NCI-H345 (cell line): ENCODE results near the gene DAPK1.

ENCODE experiments used
- DNase-seq: peaks from one replicate; lab custom pipeline; 2025; lab: John Stamatoyannopoulos, UW

The DAPK1 gene

DNA sequence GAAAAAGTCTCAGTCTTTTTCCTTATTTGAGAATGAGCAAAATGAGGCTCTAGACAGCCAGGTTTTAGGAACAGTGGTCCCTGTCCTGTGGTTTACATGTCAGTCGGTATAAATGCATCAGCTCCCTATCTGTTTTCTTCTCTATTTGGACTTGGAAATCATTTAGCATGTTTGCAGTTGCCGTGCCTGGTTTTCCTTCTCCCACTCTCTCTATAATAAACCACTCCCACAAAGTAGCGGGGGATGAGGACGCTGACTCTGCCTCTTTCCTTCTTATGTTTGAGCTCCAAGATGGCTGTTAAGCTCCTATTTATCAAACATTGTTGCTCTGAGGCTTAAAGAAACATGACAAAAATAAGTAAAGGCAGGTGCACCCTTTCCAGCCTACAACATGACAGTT lies 171.1 kb downstream of the DAPK1 start:
- DNase-seq, result no peak

GRCh38 chr9:87670572-87671264 lies 173.1 kb downstream of the DAPK1 start:
- peak; percentile 41 for DNase-seq

DNA sequence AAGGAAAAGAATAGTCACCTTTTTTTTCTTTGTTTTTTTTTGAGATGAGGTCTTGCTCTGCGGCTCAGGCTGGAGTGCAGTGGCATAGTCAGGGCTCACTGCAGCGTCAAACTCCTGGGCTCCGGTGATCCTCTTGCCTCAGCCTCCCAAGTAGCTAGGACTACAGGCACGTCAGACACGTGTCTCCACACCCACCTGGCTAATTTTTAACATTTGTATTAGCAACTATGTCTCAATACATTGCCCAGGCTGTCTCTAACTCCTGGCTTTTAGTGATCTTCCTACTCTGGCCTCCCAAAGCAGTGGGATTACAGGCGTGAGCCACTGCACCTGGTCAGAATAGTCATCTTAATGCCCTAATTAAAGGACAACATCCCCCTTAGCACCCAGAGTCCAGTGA lies 173.8 kb downstream of the DAPK1 start:
- DNase-seq, result no peak

- DNase-seq, result no peak
Observed at GRCh38 chr9:87671925-87672324, 174.3 kb downstream of the DAPK1 start.

- DNase-seq, result no peak
Observed at GRCh38 chr9:87672586-87672985, 174.9 kb downstream of the DAPK1 start.

- no peak for DNase-seq
Observed at GRCh38 chr9:87673446-87674120, 175.9 kb downstream of the DAPK1 start.

DNA sequence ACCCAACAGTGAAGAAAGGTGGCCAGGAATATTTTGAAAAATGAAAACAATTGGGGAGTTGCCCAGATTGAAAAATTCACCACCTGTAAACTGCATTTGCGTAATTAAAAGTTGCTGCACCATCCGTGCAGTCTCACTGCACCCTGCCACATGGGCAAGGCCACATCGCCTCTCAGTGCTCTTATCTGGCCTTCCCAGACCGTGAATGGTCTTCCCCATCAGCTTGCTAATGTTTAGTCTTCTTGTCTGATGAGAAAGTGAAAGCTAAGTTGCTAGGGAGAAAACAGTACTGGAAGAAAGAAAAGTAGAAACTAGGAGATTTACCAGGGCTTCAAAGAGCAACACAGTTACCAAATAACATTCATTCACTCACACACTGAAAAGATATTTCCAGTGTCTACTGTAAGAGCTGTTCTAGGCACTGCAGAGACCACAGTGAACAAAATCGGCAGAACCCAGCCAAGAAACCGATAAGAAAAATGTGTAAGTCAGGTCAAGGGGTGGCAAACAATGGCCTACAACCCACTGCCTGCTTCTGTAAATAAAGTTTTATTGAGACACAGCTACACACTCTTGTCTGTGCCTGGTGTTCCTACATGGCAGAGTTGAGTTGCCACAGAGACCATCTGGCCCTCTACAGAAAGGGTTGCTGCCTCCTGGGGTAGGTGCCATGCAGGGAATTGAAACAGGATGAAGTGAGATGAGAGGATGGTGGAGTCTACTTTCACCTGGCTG lies 177.1 kb downstream of the DAPK1 start:
- DNase-seq, result no peak

DNA sequence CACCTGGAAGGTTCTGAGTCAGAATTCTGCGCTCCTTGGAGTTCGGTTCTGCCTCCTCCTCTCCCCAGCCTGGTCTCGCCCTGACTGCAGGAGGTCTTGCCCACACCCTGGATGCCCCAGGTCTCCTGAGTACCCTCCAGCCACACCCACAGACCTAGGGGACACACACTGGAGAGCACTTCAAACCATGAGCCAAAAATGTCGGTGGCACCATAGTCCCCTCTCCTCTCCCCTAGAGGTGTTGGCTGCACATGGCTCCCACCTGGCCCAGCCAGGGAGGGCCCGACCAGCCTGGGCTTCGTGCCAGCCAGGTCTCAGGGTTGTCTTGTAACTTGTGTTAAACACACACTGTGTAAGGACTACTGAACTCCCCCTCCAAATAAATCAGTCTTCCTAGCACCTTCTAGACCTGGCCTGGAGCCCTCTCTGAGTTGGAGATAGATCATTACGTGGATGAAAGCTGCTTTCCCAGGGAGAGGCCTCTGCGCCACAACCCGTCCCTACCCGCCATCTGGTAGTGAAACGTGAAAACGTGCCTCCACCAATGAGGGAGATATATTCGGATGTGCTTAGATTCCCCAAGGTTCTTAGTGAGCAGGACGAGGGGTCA lies 178.3 kb downstream of the DAPK1 start:
- peak; percentile 7 for DNase-seq

GRCh38 chr9:87676976-87677775 lies 179.5 kb downstream of the DAPK1 start:
- DNase-seq, result no peak

DNA sequence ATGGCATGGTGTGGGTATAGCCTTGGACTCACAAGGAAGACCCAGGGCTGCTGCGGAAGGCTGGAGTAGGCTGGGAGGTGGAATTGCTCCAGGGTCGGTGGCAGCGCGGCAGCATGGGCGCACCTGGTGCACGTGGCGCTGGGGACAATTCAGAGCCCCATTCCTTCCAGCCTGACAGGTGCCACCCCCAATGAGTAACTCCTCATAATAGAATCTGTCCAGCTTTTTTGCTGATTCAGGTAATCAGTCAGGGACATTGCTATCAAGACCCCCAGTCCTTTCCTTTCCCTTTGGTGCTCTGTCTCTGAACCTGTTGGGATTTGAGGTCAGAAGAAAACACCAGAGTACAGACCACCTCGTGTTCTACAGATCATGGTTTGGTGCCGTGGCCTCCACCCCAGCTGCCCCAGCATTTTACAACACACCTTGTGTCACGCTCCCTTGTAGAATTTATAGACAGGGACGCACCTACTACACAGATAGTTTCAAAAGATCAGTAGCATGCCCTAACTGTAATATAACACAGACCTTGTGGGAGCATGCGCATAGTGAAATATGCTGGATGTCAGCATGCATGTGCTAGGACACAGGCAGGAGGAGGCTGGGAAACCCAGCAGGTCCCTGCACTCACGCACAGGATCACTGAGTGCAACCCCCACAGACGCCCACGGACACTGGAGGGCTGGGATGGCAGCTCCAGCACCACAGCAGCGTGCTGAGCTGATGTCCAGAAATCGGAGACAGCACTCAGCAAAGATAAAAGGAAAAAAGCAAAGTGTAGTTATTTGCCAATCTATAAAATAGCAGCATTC lies 180.3 kb downstream of the DAPK1 start:
- no peak for DNase-seq

DNA sequence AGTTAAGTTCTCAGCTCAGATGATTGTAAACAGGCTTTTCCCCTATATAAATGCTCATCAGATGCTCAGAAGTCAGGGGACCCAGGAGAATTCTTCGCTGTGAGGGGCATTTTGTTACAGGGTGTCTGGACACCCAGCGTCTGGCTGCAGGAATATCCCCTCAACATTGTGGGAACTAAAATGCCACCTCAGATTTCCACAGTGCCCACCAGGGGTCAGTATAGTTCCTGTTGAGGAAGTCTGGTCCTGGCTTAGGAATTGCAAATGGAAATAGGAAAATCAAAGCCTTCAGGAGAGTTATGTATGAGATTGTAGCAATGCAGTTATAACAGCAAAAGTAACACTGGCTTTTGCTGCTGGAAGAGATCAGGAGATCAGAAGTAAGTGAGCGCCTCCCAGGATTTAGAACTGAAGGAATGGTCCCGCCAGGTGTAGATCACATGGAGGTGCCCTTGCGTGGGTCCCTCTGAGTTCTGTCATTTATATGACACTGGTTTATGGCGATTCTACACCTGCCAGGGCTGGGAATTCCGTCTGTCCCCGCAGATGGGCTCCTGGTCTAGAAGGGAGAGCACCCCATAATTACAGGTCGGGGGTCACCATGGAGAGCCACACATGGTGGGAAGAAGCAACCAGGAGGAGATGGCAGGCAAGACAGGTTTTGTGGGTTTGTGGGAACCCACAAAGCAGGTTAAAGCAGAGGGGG lies 181.1 kb downstream of the DAPK1 start:
- DNase-seq, result peak; percentile 38

DNA sequence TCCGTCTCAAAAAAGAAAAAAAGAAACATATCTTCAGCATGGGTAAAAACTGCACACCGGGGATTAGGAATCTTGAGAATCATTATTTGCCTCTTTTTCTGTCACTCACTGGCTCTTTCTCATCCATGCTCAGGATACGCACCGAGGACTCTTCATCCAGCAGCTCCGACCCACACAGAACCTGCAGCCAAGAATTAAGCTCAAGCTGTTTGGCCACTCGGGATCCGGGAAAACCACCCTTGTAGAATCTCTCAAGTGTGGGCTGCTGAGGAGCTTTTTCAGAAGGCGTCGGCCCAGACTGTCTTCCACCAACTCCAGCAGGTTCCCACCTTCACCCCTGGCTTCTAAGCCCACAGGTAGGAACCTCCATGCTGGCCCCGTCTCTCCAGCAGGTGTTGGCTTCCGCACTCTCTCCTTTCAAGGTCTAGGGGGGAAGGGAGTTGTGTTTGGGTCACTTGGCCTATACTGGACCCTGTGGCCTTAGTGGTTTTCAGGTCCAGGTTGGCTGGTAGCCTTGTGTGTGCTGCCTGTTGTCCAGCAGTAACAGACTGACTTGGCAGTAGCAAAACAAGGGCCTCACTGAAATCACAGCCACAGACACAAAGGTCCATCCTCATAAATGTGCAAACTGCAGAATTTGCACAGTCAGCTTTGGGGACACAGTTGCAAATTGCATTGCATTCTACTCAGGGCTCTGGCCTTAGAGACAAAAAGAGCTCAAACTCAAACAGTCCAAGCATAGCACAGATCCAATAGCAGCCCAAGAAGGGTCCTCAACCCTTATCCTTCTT lies 183.8 kb downstream of the DAPK1 start:
- DNase-seq, result no peak

- DNase-seq, result no peak
Observed at GRCh38 chr9:87682085-87682484, 184.4 kb downstream of the DAPK1 start.

DNA sequence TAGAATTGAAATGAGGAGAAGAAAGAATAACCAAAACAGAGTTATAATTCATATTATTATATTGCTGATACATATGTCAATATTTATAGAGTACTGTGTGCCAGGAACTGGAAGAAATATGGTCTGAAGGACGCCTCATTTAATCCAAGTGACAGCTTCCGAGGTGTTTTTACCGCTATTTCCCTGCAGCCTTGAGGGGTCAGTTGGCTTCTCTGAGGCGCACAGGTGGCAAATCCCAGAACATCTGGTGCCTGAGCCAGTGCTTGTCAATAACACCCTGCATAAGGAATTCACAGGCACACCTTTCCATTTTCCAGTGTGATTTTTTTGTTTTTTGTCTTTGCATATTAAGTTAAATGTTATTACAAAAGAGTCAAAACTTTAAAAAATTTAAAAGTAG lies 185.0 kb downstream of the DAPK1 start:
- no peak for DNase-seq

DNA sequence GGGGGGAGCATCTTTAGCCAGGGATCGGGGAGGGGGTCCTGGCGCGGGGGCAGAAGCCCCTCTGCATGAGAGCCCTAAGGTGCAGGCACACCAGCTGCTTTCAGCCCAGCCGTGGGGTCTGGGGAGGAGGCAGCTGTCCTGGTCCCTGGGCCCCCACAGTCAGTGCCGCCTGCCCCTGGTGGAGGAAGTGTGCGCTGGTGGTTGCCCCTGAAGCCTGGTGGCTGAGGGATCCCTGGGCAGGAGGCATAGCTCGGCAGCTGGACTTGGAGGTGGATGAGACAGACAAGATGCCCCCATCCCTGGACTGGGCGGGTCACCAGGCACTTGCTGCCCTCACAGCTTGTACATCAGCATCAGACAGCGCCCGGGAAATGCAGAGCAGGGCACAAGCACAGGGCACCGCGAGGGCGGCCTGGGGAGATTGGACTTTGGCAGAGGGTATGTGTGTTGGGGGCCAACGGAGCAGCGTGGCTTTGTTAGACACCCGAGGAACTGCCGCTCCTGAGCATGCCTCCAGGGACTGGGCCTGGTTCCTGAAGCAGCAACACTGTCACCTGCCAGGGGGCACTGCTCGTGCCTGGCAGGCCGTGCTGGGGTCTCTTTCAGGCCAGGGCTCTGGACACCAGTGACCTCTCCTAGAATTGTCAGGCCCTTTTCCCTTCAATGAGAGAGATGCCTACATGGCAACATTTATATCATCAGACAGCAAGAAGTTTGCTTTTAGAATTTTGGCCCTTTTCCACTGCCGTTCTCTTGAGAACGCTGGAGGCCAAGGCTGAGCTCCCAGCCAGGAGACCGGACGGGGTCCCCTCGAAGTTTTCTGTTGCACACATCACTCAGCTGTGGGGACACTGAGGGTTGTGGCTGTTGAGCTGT lies 186.3 kb downstream of the DAPK1 start:
- no peak for DNase-seq

- no peak for DNase-seq
Observed at GRCh38 chr9:87684627-87685219, 187.1 kb downstream of the DAPK1 start.

DNA sequence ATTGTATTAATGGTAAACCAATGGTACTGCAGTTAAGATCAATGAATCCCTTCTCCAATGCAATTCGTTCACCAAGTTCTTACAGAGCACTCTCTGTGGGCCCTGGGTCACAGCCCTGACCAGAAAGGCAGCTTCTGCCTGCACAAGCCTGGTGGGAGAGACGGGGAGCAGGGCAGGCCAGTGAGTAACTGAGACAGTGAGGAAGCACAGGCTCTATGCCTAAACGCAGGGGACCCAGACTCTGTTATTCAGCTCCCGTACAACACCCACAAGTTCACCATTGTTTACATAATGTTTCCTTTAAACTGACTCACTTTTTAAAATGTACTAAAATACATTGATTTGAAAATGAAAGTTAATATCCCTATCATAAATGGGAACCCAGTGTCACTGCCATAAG lies 187.8 kb downstream of the DAPK1 start:
- no peak for DNase-seq

DNA sequence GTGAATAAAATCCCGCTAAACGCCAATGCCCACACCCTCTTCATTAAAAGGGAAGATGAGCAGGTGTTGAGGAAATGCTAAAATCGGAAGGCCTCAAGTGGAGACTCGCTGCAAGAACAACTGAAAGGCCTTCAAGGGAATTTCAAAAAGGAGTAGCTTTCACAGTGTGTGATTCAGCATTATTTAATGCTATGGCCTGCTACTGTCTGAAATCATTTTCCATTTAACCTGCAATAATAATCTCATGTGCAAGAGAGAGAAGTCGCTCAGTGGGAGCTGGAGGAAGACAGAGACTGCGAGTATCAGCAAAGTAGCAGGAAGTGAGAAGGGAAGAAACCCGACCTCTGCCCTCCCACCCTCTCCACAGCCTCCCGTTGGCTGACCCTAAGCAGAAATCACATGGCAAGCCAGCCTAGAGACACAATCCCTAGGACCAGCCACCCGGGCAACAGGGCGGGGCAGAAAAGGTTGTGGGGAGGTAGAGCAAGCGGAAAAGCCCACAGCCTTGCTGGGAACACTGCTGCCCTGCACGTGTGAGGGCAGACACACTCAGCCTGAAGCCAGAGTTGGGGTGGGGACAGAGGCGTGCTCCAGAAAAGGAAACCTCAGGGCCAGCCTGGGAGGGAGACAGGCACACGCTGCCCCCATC lies 188.3 kb downstream of the DAPK1 start:
- DNase-seq, result no peak
